IPS-18c (cell line): ENCODE data around the gene HIPK2.
"Not testable (repeated sequence)": the region's sequence is repeated elsewhere in the genome, so short reads cannot be mapped to it uniquely, and the experiment has no call there.

ENCODE experiments used
- H3K4me3 ChIP-seq: 2 replicates; pipeline ENCODE4 v1.7.0; 2013; ENCODE audit warnings: low read depth, mild to moderate bottlenecking, low read length, moderate library complexity; ENCODE audit not compliant: insufficient read depth
- H3K9me3 ChIP-seq: one replicate; pipeline ENCODE4 v1.6.1; 2013; ENCODE audit warnings: mild to moderate bottlenecking, low read length, moderate library complexity; ENCODE audit not compliant: control insufficient read depth, insufficient read depth

HIPK2 gene

GRCh38 chr7:139557857-139558581 is 219.8 kb downstream of the HIPK2 start:
- Histone ChIP-seq H3K4me3 (no peak overlapping the region), H3K9me3 (no peaks in the 10 kb centered on the region)

GRCh38 chr7:139553991-139554700 is 223.7 kb downstream of the HIPK2 start:
- H3K4me3 ChIP-seq, H3K9me3 ChIP-seq: not testable (repeated sequence)

- H3K9me3 ChIP-seq = no peaks in the 10 kb centered on the region
- no peak overlapping the region for H3K4me3 ChIP-seq
Observed at GRCh38 chr7:139548302-139549028, 229.3 kb downstream of the HIPK2 start.

- no peaks in the 10 kb centered on the region for H3K9me3 ChIP-seq
- H3K4me3 ChIP-seq = no peak overlapping the region
Observed at GRCh38 chr7:139544645-139545044, 233.2 kb downstream of the HIPK2 start.

GRCh38 chr7:139543801-139544603 is 233.8 kb downstream of the HIPK2 start:
- Histone ChIP-seq H3K9me3 (no peaks in the 10 kb centered on the region), H3K4me3 (no peak overlapping the region)

- H3K4me3 ChIP-seq = no peak overlapping the region
- no peaks in the 10 kb centered on the region for H3K9me3 ChIP-seq
Observed at GRCh38 chr7:139542308-139543151, 235.3 kb downstream of the HIPK2 start.

GRCh38 chr7:139541600-139542307 is 236.0 kb downstream of the HIPK2 start:
- H3K4me3 ChIP-seq = no peak overlapping the region
- H3K9me3 ChIP-seq = no peaks in the 10 kb centered on the region

GRCh38 chr7:139540203-139540602 is 237.6 kb downstream of the HIPK2 start:
- no peaks in the 10 kb centered on the region for H3K9me3 ChIP-seq
- H3K4me3 ChIP-seq = no peak overlapping the region

- Histone ChIP-seq H3K4me3 (no peak overlapping the region), H3K9me3 (no peaks in the 10 kb centered on the region)
Observed at GRCh38 chr7:139538881-139539635, 238.7 kb downstream of the HIPK2 start.

- no peak overlapping the region for H3K4me3 ChIP-seq
- no peaks in the 10 kb centered on the region for H3K9me3 ChIP-seq
Observed at GRCh38 chr7:139536152-139536551, 241.6 kb downstream of the HIPK2 start.

GRCh38 chr7:139534966-139535651 is 242.7 kb downstream of the HIPK2 start:
- Histone ChIP-seq H3K4me3 (no peak overlapping the region), H3K9me3 (no peaks in the 10 kb centered on the region)

GRCh38 chr7:139534096-139534495 is 243.7 kb downstream of the HIPK2 start:
- Histone ChIP-seq H3K9me3 (no peaks in the 10 kb centered on the region), H3K4me3 (no peak overlapping the region)

GRCh38 chr7:139532636-139533155 is 245.1 kb downstream of the HIPK2 start:
- Histone ChIP-seq H3K4me3 (no peak overlapping the region), H3K9me3 (no peaks in the 10 kb centered on the region)

- Histone ChIP-seq H3K4me3 (no peak overlapping the region), H3K9me3 (no peaks in the 10 kb centered on the region)
Observed at GRCh38 chr7:139531094-139531493, 246.7 kb downstream of the HIPK2 start.
